Suprapubic skin (tissue), 4 donors: Measurements from ENCODE around the gene KREMEN1. TPM values are rescaled to one million over a fixed set of nuclear protein-coding genes. Genes with fewer than 3 reads are reported as not detected.

Source experiments
- DNase-seq, 2 donors: peaks; one replicate each; pipeline ENCODE4 v3.0.0-alpha.2; 2019; ENCODE audit warnings: low spot score in 2 of 2
- H3K27ac ChIP-seq: fragments of 200-600 bp; sonication (generic); one replicate; pipeline ENCODE4 v1.5.1; 2019
- H3K27me3 ChIP-seq: fragments of 200-600 bp; sonication (generic); one replicate; pipeline ENCODE4 v1.5.1; 2019
- H3K36me3 ChIP-seq: fragments of 200-600 bp; sonication (generic); one replicate; pipeline ENCODE4 v1.5.1; 2019
- H3K4me1 ChIP-seq: fragments of 200-600 bp; sonication (generic); one replicate; pipeline ENCODE4 v1.5.1; 2019
- H3K4me3 ChIP-seq: fragments of 200-600 bp; sonication (generic); one replicate; pipeline ENCODE4 v1.5.1; 2019; ENCODE audit warnings: mild to moderate bottlenecking
- H3K9me3 ChIP-seq: fragments of 200-600 bp; sonication (generic); one replicate; pipeline ENCODE4 v1.5.1; 2019
- CTCF ChIP-seq, 2 donors: fragments of 200-600 bp in 1 of 2; fragments of 450-650 bp in 1 of 2; sonication (generic) in 1 of 2; IDR thresholded peaks; one replicate each; pipeline ENCODE4 v1.5.1; 2016 to 2019; ENCODE audit warnings: antibody characterized with exemption in 2 of 2, mild to moderate bottlenecking in 1 of 2, moderate library complexity in 1 of 2
- EP300 ChIP-seq: sonication (generic); formaldehyde crosslinking; IDR thresholded peaks from one replicate; pipeline ENCODE4 v1.6.1; 2017; ENCODE audit warnings: antibody characterized with exemption
- POLR2A ChIP-seq, 2 donors: fragments of 450-650 bp; IDR thresholded peaks; one replicate each; pipeline ENCODE4 v1.6.1; 2017; ENCODE audit warnings: antibody characterized with exemption in 2 of 2, mild to moderate bottlenecking in 2 of 2, moderate library complexity in 2 of 2
- POLR2AphosphoS5 ChIP-seq, 3 donors: sonication (generic); formaldehyde crosslinking; IDR thresholded peaks; one replicate each; pipeline ENCODE4 v1.6.1; 2017; ENCODE audit warnings: antibody characterized with exemption in 3 of 3
- WGBS: methylation state at CpG from one replicate; pipeline ENCODE4 v1.1.5; 2018; 5-methylcytosine and 5-hydroxymethylcytosine counted together
- total RNA-seq, 4 donors: library from RNA; depleted of rRNA; stranded (reverse); fragments of >200 nt; gene quantifications; one replicate each; pipeline ENCODE4 v1.1.0, GENCODE V29; 2016

KREMEN1 gene
- total RNA-seq, 4 donors from 2014 or later: 51.6 to 71.1 (median 60.9) TPM

GRCh38 chr22:29122041-29122440, 49.2 kb downstream of the KREMEN1 start:
- H3K4me3 ChIP-seq: no peak overlapping the region
- H3K27me3 ChIP-seq: no peaks in the 10 kb centered on the region
- no peak overlapping the region for H3K27ac ChIP-seq
- peaks cover 37% of the 10 kb centered on the region for H3K36me3 ChIP-seq
- TF ChIP-seq POLR2A (IDR thresholded peaks at IDR 0.05): no peak
- TF ChIP-seq CTCF (IDR thresholded peaks at IDR 0.05): no peak
- TF ChIP-seq POLR2AphosphoS5 (IDR thresholded peaks at IDR 0.05): no peak
- no peak for TF ChIP-seq EP300
- no peak for DNase-seq
- H3K4me1 ChIP-seq: peaks cover 12% of the 10 kb centered on the region
- no peaks in the 10 kb centered on the region for H3K9me3 ChIP-seq

- 92% methylated on average over 6 of the region's 10 CpGs for WGBS
- H3K4me1 ChIP-seq: peaks cover 24% of the 10 kb centered on the region
- H3K4me3 ChIP-seq: no peak overlapping the region
- no peaks in the 10 kb centered on the region for H3K27me3 ChIP-seq
- TF ChIP-seq POLR2AphosphoS5 (IDR thresholded peaks at IDR 0.05): no peak
- TF ChIP-seq POLR2A (IDR thresholded peaks at IDR 0.05): no peak
- TF ChIP-seq CTCF (IDR thresholded peaks at IDR 0.05): no peak
- TF ChIP-seq EP300: no peak
- DNase-seq: no peak
- H3K27ac ChIP-seq: no peak overlapping the region
- H3K36me3 ChIP-seq: peaks cover 46% of the 10 kb centered on the region
- no peaks in the 10 kb centered on the region for H3K9me3 ChIP-seq
These were observed 52.1 kb downstream of the KREMEN1 start for GRCh38 chr22:29124777-29125442.

- H3K27ac ChIP-seq: no peak overlapping the region
- WGBS: 59% methylated on average over 2 of the region's 2 CpGs
These were observed 52.6 kb downstream of the KREMEN1 start for GRCh38 chr22:29125443-29125778.

GRCh38 chr22:29125844-29126243, 53.0 kb downstream of the KREMEN1 start:
- DNase-seq: no peak
- H3K27me3 ChIP-seq: no peaks in the 10 kb centered on the region
- WGBS: 94% methylated on average over 5 of the region's 5 CpGs
- TF ChIP-seq POLR2AphosphoS5 (IDR thresholded peaks at IDR 0.05): no peak
- no peak for TF ChIP-seq CTCF (IDR thresholded peaks at IDR 0.05)
- no peak for TF ChIP-seq EP300
- TF ChIP-seq POLR2A (IDR thresholded peaks at IDR 0.05): no peak
- peaks cover 20% of the 10 kb centered on the region for H3K4me1 ChIP-seq
- H3K9me3 ChIP-seq: no peaks in the 10 kb centered on the region
- no peak overlapping the region for H3K4me3 ChIP-seq
- H3K27ac ChIP-seq: no peak overlapping the region
- H3K36me3 ChIP-seq: peaks cover 46% of the 10 kb centered on the region

More at GRCh38 chr22:29125443-29125778, 52.6 kb downstream of the KREMEN1 start:
- H3K27me3 ChIP-seq: no peaks in the 10 kb centered on the region
- peaks cover 46% of the 10 kb centered on the region for H3K36me3 ChIP-seq
- peaks cover 24% of the 10 kb centered on the region for H3K4me1 ChIP-seq
- TF ChIP-seq POLR2A (IDR thresholded peaks at IDR 0.05) (no peak), CTCF (IDR thresholded peaks at IDR 0.05) (no peak)
- no peak for DNase-seq
- H3K9me3 ChIP-seq: no peaks in the 10 kb centered on the region
- H3K4me3 ChIP-seq: no peak overlapping the region

GRCh38 chr22:29126670-29127395, 54.0 kb downstream of the KREMEN1 start:
- no peaks in the 10 kb centered on the region for H3K27me3 ChIP-seq
- H3K9me3 ChIP-seq: no peaks in the 10 kb centered on the region
- no peak for DNase-seq
- H3K4me1 ChIP-seq: peaks cover 12% of the 10 kb centered on the region
- H3K27ac ChIP-seq: no peak overlapping the region
- TF ChIP-seq CTCF (IDR thresholded peaks at IDR 0.05) (no peak), EP300 (no peak), POLR2AphosphoS5 (IDR thresholded peaks at IDR 0.05) (no peak), POLR2A (IDR thresholded peaks at IDR 0.05) (no peak)
- H3K36me3 ChIP-seq: peaks cover 46% of the 10 kb centered on the region
- no peak overlapping the region for H3K4me3 ChIP-seq
- 77% methylated on average over 2 of the region's 2 CpGs for WGBS
